ENCODE results near the gene LRCOL1.

DNA sequence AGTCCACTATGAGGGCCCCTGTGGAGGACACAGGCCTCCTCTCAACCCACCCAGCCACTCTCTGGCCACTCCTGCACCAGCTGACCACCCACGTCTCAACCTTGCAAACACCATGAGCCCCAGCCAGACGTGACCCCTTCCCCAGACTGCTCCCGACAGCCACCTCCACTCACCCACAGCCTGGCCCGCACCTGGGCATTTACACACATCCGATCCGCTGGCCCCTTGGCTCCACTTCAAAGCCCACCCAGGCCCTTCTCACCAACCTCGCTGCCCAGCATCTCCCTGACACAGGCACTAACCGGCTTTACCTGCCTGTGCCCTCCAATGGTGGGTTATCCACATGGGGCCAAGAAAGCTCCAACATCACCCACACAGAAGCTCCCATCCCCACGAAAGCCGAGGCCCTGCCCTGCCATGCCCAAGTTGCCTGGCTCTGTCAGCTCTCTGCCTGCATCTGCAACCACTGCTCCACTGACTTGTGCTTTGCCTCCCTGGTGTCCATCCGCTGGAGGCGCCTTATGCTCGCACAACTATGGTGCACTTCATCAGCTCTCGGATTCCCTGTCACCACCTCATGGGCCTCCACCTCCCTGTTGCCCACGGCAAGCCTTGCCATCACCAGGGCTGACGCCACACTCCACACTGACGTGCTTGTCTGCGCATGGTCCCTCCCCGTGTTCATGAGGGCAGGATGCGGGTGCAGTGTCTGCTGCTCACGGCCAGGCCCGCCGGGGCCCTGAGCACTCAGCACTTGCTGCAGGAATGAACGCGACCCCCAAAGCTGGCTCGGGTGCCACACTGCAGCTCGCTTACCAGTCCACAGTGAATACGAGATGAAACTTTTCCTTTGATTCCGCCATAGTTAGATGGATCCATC, 24.9 kb upstream of the LRCOL1 start:
- no peak for TF ChIP-seq POLR2A (IDR thresholded peaks at IDR 0.05; ENCODE audit: low read depth, low read length)
- TF ChIP-seq POLR2AphosphoS5 (IDR thresholded peaks at IDR 0.05; ENCODE audit: low read depth, low read length), result no peak
